Measurements from ENCODE around the gene SORCS1.

- TF ChIP-seq CTCF (IDR thresholded peaks at IDR 0.05; ENCODE audit: low read length), result no peak
- no peak for TF ChIP-seq EZH2 (optimal IDR thresholded peaks at IDR 0.05; ENCODE audit: low read depth, low read length)
These were observed 104.6 kb downstream of the SORCS1 start for GRCh38 chr10:107059872-107060271.
